ENCODE measurements around the gene SMIM38.

SMIM38 gene

DNA sequence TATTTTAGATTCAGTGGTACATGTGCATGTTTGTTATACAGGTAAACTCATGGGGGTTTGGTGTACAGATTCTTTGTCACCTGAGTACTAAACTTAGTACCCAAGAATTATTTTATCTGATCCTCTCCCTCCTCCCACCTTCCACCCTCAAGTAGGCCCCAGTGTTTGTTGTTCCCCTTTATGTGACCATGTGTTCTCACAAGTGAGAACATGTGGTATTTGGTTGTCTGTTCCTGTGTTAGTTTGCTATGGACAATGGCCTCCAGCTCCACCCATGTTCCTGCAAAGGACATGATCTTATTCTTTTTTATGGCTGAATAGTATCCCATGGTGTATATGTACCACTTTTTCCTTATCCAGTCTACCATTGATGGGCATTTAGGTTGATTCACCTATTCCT is 6.8 kb downstream of the SMIM38 start:
- no peak for DNase-seq

DNA sequence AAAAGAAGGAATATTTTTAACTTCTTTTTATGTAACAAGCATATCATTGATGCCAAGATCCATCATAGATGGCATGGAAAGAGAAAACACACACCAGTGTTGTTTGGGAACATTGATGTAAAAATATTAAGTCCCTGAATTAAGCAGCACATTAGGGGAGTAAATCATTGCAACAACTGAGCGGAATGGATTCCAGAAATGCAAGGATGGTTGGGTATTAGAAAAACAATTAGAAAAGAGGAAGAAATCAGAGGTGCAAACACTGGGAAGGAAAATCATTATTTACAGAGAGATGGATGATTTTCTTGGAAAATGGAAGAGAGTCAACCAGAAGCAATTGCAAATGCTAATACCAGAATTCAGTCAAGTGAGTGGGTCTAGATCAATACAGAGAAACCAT is 8.1 kb downstream of the SMIM38 start:
- no peak for DNase-seq

DNA sequence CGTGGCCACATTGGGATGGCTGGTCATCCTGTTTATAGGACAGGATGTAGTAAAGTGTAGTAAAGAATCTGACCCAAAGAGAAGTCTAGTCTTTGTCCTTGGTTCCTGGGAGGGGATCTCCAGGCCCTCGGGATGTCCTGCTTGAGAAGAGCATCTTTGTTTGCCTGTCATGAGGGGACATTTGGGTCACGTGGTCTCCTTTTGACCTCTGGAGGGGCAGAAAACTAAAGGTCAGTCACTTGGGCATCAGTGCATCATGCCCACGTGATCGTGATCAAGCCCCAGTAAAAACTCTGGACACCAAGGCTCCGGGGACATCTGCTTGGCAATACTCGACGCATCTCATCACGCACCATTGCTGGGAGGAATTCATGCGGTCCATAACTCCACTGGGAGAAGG is 9.1 kb downstream of the SMIM38 start:
- no peak for DNase-seq

DNA sequence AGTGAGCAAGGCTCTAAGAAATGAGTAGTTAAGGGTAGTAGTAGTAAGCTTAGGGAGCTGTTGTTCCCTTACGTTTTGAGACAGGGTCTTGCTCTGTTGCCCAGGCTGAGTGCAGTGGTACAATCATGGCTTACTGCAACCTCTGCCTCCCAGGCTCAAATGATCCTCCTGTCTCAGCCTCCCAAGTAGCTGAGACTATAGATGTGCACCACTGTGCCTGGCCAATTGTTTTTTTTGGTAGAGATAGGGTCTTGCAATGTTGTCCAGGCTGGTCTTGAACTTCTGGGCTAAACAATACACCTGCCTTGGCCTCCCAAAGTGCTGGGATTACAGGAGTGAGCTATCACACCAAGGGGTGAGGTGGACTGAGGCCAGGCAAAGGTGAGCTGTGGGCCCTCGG is 10.0 kb downstream of the SMIM38 start:
- no peak for DNase-seq

DNA sequence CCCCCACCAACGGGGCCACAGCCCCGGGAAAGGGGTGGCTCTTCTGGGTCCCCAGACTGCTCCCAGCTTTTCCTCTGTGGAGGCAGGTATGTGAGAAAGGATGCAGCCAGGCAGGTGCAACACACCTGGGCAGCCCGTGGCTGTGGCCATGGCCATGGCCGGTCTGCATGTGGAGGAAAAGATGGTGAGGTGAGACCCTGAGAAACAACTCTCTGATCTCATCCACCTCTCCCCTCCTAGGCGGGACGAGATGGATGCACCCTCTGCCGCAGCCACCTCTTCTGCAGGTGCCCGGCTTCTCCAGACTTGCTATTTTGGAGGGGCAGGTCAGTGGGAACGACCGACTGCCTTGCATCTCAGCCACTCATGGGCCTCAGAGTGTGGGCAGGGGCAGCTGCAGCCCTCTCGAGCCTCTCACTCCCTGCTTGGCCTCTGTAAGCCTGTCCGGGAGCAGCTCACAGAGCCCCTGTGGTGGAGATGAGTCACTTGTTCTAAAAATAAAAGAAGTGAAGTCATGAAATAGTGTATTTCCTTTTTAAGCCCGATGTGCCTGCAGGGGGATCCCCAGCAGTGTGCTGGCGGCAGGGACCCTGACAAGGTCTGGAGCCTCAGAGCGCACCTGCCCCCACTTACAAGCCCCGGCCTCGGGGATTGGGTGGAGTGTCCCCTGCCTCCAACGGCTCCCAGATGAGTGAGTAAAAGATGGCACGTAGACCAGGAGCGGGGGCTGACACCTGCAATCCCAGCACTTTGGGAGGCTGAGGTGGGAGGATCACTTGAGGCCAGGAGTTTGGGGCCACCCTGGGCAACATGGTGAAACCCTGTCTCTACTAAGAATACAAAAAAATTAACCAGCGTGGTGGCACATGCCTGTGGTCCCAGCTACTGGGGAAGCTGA is 10.7 kb downstream of the SMIM38 start:
- DNase-seq = peak; percentile 84

DNA sequence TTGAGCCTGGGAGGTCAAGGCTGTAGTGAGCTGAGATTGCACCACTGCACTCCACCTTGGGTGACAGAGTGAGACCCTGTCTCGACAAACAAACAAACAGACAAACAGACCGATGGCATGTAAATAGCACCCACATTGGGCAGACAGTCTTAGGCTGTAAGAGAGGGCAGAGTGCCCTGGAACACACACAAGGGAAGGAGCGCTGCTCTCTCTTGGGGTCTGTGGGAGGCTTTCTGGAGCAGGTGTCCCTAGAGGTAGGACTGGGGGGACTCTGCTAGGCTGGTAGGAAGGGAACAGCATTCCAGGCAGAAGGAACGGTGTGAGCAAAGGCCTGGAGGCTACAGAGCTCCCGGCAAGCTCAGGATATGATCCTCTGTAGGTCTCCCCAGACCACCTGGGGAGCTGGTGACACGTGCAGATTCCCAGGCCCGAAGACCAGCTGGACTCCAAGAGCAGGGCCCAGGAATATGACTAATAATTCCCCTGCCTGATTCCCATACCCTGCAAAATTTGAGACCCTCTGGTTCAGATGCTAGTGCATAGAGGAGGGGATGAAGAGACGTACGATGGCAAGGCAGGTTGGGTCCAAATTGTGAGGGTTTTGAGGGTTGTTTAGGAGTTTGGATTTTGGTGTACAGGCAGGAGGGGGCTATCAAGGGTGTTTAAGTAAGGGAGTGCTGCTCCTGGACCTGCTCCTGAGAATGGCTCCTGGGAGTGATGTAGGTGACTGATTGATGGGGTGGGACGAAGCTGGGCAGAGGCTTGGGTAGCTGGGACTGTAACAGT is 11.6 kb downstream of the SMIM38 start:
- no peak for DNase-seq

DNA sequence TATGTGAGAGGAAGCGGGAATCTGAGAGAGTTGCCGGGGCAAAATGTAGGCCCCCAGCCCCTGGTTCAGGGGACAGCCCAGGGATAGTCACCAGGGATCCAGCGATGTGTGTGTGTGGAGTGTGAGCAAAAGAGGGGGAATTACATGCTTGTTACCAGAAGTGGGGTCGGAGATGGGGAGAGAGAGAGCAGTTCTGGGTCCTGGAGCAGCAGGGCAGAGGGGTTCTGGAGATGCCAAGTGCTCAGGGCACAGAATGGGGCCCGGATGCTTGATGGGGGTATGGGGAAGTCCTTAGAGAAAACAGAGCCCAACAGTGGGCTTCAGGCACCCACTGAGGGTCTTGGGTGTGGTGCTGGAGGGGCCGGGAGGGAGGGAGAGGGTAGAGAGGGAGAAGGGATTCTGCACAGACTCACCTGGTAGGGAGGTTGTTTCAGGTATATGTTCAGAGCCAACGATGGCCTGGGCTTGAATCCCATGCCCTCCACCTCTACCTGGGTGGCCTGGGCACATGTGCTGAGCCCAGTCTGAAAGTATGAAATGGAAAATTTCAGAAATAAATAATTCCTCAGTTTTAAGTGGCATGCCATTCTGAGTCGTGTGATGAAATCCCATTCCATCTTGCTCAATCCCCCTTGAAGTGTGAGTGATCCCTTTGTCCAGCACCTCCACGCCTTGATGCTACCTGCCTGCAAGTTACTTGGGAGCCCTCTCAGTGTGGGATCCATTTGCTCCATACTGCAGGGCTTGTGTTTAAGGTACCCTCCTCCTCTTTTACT is 12.4 kb downstream of the SMIM38 start:
- DNase-seq = no peak

DNA sequence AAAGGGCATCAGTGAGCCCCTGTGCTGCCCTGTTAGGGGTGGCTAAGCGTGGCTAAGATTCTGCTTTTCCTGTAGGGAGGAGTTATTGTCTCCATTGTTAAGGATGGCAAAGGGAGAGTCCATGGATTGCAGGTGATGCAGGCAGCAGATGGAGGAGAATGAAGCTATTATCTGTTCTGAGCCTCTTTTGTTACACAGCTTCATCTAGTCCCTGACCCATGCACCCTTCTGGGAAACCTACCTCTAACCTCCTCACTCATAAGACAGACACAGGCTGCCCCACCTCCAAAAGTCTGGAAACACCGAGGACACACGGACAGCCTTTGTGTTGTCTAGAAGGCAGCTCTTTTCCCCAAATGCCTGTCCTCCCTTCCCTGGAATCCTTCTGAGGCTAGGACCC is 13.7 kb downstream of the SMIM38 start:
- no peak for DNase-seq

DNA sequence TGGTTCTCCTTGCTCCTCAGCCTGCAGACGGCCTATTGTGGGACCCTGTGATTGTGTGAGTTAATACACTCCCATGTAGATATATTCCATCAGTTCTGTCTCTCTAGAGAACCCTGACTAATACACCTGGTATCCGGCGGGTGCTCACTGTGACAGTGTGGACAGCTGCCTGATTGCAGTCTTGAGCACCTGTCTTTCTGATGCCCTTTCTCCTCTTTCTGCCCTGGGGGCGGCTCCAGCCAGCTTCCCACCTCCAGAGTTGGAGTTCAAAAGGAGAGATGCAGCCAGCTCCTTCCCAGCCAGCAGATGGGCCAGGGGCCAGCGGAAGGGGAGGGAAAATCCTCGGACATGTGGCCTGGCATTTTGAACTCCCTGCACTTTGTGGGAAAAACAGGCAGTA is 15.0 kb downstream of the SMIM38 start:
- no peak for DNase-seq

DNA sequence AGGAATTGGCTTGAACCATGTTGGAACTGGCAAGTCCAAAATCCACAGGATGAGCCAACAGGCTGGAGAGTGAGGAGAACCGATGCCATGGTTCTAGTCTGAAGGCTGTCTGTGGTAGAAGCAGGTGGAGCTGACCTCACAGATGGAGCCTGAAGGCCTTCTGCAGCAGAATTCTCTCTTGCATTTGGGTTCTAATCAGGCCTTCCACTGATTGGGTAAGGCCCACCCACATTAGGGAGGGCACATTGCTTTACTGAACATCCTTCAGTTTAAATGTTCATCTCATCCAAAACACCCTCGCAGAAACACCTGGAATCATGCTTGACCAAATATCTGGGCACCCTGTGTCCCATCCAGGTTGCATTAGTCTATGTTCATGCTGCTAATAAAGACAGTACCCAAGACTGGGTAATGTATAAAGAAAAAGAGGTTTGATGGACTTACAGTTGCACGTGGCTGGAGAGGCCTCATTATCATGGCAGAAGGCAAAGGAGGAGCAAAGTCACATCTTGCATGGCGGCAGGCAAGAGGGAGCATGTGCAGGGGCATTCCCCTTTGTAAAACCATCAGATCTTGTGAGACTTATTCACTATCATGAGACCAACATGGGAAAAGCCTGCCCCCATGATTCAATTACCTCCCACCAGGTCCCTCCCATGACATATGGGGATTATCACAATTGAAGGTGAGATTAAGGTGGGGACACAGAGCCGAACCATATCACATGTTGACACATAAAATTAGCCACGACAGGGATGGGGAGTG is 15.9 kb downstream of the SMIM38 start:
- DNase-seq = no peak

DNA sequence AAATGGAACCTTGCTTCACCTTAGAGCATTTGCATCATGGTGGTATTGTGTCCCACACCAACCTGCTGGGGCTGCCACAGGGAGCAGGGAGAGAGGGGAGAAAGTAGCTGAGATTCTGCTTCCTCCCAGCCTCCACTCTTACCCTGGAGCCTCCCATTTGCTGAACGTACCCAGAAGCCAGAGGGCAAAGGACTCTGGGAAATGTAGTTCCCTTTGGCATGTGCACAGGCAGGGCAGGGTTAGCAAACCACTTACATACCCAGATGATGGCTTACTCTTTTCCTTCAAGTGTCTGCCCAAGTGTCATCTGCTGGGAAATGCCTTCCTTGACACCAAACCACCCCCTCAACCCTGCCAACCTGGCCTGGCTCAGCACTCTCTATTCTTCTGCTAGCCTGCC is 16.9 kb downstream of the SMIM38 start:
- DNase-seq = peak; percentile 36

DNA sequence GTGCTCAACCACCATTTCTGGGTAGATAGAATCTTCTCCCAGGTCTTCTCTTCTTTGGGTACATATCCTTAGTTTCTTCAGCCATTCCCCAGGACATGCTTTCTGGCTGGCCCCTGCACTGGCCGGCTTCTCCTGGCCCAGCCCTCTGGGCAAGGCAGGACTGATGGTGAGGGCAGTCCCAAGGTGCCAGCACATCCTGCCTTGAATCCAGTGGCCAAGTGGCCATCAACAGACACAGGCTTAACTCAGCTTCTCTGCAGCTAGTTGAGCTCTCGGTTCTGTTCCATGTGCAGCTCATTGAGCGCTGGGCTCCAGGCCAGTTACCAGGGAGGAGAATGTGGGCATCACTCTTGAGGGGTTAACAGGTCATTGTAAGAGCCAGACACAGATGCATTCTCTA is 17.6 kb downstream of the SMIM38 start:
- DNase-seq = no peak

DNA sequence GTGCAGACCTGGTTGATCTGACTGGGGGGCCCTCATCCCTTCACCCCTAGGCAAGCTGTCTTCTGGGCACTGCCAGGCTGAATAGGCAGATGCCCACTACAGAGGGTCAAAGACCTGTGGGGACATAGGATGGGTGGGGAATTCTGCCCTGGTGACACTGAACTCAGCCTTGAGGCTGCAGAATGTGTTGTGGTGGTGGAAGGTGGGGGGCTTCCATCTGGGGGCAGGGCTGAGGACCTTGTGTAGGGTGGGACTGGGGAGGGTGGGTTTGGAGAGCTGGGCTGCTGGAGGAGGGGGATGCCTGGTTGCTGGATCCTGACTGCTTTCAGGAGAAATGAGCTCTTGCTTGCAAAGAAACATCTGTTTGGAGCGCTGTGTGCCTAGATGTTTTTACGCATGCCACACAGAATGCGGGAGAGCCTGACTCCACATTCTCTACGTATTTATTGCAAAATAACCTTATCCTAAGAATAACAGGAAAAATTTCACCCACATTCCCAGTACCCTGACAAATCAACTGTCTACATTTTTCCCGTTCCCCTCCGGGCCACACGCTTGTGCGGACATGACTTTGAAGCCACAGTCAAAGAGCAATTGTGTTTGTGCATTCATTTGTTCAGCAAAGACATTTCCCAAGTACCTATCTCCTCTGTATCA is 18.3 kb downstream of the SMIM38 start:
- DNase-seq = no peak

DNA sequence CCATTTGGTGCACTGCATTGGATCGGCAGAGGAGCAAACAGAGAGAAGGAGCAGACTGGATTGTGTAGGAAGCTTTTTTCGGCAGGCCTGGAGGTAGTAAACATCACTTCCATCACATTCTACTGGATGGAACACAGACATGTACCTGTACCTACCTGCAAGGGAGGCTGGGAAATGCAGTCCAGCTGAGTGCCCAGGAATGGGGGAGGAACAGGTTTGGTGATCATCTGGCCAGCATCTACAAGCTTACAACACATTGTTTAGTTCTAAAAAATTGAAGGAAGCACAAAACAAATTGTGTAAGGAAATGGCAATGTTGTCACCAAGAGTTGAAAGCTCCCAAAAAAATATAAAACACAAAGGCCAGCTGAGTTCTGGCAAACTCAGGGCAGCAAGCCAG is 19.1 kb downstream of the SMIM38 start:
- DNase-seq = no peak

DNA sequence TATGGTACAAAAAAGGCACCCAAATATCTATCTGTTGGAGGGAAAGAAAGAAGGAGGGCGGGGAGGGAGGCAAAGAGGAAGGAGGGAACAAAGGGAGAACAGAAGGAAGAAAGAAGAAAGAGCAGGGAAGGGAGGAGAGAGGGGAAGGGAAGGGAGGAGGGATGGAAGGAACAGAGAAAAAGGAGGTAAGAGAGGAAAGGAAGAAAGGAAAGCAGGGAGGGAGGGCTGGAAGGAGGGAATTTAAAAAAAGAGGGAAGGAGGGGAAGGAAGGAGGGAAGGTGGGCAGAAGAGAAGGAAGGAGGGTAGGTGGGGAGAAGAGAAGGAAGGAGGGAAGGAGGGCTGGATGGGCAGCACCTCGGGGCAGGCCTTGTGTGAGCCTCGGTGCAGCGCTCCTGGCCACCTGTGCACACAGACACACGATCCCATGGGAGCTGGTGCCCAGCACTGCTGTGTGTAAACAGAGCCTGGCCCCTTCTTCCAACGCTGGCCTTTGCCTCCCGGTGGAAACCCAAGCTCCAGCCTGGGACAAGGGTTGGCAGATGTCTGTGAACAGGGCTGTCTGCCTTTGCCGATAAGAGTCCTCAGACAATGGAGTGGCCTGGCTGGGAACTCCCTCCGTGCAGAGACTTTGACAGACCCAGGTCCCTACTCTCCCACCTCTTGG is 23.2 kb downstream of the SMIM38 start:
- no peak for DNase-seq

DNA sequence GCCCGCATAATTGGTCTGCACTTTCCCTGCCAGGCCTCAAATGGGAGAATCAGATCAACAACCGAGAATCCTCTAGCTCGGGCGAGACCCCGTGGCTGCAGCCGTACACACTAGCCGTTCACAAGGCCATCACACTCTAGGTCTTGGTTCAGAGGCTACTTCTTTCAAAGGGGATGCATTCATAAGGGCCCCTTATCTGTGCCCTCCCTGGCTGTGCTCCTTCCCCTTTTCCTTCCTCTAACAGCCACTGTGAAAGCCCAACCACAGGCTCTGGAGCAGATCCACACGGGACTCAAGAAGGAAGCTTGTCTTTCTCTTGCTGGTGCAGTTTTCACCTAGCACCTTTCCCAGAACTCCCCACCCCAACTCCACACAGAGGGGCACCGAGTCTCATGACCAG is 24.5 kb downstream of the SMIM38 start:
- DNase-seq = no peak

DNA sequence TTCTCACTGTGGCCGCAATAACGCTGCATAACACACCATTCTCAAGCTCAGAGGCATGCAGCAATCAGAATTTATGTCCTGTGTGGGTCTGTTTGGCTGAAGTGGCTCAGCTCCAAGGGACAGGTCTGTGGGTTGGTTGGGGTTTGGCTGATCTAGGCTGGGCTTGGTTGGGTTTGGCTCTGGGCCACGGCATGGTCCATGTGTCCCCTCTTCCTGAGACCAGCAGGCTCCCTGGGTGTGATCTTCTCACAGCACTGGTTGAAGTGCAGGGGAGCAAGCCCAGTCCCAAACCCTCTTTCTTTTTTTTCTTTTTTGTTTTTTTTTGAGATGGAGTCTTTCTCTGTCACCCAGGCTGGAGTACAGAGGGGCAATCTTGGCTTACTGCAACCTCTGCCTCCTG is 25.0 kb downstream of the SMIM38 start:
- DNase-seq = no peak

DNA sequence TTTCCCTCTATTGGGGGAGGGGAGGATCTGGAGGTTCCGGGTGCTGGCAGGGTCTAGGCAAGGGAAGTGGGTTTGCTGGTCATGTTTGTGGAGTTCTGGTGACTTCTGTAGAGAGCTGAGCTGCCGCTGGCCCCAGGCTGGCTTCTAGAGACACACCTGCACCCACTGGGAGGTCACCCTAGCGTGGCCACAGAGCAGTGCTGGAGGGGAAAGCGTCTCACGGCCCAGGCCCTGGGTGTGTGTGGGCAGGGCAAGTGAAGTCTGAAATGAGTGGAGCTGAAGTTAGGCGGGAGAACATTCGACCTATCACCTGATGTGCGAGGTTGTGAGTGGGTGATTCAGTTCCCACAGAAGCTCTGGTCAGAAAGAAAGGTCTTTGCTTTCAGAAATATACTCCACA is 27.9 kb downstream of the SMIM38 start:
- DNase-seq = no peak

DNA sequence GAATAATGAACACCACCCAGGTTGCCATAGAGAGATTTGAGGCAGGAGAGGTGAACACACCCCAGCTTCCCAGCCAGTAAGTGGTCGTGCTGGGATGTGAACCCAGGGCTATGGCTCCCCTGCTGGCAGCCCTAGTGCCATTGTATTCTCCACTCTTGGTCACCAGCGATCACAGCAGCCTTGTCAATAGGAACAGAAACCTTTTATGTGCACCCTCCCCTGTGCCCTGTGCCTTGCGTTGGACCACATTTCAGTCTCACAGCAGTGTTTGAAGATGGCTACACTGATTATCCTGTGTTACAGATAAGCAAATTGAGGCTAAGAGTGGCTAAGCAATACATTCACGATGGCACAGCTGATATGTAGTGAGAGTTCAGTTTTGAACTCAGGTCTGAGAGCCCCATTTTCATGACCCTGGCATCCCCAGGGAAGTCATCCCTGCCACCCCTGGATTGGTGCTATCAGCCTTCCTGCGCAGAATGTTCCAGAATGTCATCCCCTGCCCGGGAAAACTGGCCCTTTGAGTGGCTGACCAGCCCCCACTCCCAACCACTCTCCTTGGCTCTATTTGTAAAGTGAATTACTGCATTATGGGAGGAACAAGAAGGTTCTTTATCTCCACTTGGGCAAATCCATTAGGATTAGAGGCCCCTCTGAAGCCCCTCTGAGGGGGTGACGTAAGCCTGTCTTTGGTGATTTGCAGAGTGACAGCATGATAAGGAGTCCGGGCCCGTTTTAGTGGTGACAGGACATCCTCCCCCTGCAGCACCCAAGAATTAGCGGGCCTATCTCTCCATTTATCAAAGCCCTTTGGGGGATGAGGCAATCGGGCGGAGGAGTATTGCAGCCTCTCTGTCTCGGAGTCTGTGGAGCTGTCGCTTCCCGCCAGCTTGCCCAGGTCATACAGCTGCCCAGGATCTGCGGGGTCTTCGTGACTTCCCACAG is 30.9 kb downstream of the SMIM38 start:
- DNase-seq = no peak

DNA sequence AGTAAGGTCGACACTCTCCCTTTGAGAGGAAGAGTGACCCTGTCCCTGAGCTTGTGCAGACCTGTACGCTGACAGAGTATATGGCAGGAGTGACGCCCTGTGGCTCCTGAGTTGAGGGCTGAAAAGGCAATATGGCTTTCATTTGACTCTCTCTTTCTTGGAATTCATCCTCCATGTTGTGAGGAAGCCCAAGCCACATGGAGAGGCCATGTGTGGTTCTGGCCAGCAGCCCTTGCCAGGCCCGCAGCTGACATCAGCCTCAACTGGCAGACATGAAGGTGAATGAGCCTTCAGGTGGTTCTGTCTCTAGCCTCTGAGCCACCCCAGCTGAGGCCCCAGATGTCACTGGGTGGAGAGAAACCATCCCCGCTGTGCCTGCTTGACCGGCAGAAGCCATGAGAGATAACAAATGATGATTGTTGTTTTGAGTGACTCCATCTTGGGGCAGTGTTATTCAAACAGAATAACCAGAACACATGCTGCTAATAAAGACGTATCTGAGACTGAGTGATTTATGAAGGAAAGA is 31.9 kb downstream of the SMIM38 start:
- DNase-seq = no peak

Data from RPMI8226 (cell line).